ENCODE measurements around the gene TADA2B.
"Not testable (repeated sequence)": the region's sequence is repeated elsewhere in the genome, so short reads cannot be mapped to it uniquely, and the experiment has no call there.

Gene TADA2B

DNA sequence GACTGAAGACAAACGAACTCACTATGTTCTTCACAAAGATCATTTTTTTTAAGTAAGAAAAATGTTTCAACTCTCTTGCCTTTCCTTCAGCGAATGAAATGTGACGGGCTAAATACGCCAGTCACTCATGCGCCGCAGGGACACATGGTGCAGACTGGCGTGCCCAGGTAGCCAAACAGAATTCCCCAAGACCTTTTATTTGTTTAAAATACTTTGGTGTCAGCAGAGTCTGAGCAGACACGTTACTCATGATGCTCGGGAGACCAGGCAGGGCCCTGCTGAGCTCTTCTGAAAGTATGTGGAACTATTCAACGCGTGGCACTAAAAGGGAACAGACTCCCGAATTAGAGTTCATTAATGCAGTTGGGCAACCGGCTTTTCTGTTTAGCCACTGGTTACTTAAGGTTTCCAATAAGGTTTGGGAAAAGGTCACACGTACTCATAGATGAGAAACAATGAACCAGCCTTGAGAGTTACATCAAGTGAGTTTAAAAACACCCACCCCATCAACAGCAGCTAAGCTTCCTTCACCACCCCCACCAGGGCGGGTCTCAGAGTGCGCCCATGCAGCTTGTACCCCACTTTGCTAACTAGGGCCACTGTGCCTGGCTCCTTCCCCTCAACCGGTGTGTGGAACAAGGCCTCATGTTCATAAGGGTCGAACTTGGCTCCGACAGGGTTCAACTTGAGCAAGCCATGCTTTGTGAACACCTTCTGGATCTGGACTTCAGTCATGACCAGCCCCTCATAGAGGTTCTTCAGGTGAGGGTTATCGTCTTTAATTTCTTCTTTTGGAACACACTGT is 17.4 kb downstream of the TADA2B start:
- DNase-seq, result no peak

DNA sequence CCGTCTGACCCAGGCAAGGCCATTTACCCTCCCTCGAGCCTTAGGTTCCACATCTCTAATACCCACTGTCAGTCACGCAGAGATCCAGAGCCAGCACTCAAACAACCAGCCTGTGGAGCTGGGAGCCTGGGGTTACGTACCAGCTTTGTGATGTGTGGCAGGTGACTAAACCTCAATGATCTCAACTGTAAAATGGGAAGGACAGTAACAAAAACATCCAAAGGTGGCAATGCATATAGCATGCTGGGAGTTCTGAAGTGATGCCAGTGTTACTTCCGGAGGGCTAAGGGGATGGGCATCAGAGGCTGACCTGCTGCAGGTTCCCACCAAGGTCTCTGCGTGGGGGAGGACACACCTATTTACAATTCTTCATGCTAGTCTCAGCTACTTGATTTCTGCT is 18.6 kb downstream of the TADA2B start:
- no peak for DNase-seq

DNA sequence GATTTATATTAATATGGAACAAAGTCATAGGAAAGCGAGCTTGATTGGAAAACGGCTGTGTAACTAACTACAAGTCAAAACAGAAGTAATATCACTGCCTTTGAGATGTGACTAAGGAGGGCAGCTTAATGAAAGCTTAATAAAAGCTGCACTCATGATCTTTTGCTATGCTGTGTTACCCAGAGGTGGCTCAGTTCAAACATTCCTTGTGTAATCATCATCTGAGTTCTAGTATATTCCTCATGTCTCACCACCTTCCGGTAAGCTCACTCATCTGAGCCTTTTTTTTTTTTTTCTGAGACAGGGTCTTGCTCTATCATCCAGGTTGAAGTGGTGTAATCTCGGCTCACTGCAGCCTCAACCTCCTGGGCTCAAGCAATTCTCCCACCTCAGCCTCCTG is 19.6 kb downstream of the TADA2B start:
- no peak for DNase-seq

DNA sequence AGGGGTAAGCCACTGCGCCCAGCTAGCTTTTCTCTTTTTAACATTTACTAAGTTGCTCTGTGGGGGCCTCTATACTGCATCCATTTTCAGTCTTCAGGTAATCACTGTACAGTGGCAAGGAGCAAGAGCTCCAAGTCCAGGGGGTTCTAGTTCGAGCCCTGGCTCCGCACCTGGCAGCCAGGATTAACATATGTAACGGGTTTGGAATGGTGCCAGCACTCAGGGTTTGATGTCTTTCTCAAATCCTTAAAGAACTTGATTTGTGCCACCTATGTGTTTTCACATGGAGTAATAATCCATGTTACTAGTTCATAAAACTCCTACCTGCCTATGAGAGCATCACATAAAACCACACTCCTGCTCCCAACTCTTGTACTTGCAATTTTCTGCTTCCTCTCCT is 20.2 kb downstream of the TADA2B start:
- no peak for DNase-seq

DNA sequence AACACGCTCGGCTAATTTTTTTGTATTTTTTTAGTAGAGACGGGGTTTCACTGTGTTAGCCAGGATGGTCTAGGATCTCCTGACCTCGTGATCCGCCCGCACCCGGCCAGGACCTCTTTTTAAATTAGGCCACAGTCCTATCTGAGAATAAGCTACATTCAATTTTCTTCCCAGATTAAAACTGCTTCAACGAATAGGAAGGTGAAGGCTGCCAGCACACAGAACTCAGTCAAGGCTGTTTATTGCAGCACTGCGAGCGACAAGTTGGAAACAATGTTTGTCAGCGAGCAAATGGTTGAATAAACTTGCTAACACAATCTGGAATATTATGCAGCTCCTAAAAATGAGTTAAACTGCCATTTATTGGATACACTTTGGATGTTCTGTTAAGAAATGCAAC is 22.8 kb downstream of the TADA2B start:
- no peak for DNase-seq

DNA sequence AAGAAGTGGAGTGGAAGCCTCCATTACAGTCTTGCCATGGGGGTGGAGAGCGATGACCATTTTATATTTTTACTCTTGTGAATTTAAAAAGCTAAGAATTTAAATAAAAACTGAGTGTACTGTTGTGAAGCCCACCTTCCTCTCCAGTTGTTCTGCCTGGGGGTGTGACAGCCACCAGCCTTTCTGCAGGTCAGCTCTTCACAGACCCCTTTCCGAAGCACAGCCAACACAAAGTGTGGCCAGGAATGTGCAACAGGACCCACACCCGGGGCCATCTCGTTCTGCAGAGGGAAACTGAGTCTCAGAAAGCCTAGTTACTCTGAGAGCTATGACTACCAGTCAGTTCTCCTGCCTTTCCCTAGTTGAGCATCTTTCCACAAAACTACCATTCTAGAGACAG is 23.3 kb downstream of the TADA2B start:
- no peak for DNase-seq

DNA sequence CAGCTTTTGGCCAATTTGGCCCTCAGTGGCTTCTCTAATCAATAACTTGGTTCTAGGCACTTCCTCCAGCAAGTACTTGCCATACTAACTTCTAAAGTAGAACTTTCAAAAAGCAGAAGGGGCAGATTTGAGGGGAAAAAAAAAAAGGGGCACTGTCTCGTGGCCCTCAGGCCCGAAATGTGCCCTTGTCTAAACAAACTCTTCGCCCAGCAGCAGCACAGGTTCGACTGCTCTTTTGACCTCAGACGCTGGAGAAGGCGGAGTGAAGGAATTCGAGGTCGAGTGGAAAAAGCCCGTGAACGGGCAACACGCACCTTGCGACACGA is 23.9 kb downstream of the TADA2B start:
- no peak for DNase-seq

DNA sequence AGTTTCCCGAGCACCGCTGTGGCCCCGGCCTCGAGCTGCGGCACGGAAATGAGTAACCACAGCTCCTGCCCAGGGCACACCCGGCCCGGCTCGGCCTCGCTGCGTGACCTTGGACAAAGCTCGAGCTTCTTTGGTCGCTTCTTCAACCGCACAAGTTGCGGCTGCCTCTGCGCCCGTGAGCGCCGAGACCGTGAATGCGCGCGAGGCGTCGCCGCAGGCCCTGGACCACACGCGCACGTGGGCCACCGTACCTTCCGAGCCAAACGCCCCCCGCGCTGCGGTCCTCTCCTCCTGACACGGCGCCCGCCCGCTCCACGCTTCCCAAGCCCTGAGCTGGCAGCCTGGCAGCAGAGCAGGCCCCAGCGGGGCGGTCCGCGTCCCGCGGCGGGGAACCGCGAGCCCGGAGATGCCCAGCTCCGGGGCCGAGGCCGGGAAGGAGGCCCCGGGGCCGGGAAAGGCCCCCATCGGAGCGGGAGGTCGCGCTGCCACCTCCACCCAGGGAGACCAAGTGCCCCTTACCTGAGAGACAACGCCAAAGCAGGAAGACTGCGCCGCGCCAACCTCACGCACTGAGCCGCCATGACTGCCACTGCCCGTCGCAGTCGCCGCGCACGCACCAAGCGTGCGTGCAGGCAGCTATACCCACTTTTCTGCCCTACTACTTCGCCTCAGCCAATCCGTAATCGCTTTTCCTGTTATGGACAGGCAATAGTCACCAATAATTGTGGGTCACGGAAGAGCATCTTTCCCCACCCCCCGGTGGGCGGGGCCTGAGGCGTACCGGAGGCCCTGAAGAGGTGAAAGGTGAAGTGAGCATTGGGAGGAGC is 24.5 kb downstream of the TADA2B start, which contains the start of gene GRPEL1:
Gene GRPEL1 (minus strand): TSS at position 613 of the 827 bp plus-strand sequence. CDS start 32 bp downstream, at position 581.
- DNase-seq, result peak; percentile 53 to 98

DNA sequence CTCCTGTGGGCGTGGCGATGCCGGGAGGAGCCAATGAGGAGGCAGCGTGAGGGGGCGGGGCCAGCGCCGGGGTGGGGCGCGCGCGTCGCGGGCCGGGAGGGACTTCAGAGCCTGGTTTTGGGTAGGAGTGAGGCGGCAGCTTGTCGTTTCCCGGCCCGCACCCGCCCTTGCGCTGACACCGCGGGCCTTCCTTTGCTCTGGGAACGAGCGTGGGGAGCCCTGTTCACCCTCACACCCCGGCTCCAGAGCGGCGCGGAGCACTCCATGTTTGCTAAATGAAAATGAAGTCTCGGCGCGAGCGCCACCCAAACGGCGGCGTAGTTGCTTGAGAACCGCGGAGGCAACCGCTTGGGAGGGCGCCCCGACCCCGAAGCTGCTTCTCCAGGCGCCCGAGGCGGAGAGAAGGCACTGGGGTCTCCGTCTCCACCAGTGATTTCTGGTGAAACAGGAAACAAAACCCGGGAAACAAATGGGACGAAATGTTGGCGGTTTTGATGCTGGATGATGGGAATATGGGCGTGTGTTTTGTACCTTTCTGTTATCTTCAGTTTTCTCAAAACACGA is 25.2 kb downstream of the TADA2B start:
- peak in 1 of 2 donors; percentile 96 for DNase-seq

DNA sequence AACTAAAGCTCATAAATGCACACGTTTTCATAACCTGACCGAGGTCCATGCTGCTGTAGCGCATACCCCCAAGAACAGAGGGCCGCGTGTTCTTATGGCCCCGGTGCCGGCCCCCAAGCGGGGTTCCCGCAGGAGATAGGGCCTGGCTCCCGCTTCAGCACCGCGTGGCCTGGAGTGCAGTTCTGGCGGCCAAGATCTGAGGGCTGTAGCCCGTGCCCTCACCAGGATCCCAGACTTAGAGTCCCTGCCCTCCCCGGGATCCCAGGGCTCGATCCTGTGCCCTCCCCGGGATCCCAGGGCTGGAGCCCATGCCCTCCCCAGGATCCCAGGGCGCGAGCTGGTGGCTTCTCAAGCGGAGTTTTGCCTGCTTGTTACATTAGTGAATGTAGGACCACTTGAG is 25.7 kb downstream of the TADA2B start:
- no peak for DNase-seq

DNA sequence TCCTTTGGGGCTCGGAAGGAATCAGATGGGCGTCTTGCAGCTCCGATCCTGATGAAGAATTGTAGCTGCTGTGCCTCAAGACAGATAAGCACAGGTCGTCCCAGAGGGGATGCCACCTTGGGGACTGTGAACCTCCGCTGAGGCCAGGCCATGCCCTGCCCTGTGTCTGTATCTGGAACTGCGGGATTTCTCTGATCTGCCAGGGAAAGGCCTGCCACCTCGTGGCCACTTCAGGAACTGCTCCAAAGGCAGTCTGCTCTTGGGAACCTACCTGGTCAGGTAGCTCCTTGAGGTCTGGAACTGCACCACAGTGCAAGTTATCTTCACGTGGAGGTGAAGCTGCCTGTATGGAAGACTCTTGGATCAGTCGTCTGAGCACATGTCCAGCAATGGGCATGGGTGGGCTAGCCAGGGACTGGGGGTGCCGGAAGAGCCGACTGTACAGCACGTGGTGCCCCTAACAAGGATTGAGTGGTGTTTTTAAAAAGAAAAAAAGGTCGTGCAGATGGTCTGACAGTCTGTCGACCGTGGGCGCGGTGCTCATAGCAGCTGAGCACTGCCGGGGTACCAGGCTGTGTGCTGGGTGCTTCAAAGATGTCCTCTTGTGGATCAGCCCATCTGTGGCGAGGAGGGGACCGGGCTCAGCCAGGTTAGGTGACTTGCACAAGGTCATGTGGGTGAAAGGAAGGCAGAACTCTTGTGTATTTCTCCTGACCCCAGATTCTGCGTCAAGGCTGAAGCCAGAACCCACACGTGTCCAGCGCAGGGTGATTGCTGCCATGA is 27.7 kb downstream of the TADA2B start:
- peak; percentile 51 to 72 for DNase-seq

DNA sequence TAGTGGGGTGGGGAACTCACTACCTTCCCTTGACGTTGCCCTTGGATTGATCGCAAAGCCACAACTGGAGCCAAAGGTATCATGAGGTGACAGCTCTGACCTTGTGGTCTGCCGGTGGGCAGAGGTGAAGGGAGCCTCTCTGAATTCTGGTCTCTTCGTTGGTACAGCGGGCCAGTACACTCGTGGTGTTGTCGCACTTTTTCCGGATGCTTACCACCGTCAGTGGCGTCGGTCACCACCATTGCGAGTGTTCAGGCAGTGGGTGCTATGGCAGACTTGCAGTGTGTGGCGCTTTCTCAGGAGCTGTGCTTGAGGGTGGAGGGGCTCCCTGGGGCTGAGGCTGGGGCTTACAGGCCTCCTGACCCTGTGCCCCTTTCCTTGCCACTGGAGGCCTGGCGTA is 29.9 kb downstream of the TADA2B start:
- DNase-seq, result no peak

DNA sequence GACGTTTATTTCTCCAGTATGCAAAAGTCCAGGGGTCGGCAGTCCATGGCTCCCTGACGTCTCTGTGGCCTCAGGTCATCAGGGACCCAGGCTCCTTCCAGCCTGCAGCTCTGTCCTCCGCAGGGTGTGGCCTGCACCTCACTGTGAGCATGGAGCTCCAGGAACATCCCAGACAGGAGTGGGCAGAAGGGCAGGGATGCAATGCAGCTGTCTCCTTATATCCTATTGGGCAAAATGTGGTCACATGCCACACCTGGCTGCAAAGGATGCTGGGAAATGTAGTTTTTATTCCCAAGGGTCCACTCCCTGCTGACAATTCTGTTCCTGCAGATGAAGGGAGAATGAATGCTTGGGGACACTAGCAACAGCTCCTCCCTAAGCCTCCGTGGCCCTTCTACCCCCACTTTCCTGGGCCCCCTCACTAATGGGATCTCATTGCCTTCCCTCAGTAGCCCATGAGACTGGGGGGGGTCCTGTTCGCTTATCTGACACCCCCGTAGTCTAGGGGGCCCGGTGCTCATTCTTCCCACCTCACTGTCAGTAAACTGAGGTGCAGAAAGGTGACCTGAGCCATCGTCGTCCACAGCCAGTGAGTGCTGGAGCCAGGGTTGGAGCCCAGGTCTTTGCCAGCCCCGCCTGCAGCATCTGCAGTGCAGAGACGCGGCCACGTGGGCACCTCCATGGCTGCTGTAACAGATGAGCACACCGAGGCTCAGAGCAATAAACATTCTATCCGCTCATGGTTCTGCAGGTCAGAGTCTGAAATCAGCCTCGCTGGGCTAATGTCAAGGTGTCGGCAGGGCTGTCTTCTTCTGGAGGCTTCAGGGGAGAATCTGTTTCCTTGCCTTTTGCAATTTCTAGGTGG is 30.6 kb downstream of the TADA2B start:
- DNase-seq, result no peak

DNA sequence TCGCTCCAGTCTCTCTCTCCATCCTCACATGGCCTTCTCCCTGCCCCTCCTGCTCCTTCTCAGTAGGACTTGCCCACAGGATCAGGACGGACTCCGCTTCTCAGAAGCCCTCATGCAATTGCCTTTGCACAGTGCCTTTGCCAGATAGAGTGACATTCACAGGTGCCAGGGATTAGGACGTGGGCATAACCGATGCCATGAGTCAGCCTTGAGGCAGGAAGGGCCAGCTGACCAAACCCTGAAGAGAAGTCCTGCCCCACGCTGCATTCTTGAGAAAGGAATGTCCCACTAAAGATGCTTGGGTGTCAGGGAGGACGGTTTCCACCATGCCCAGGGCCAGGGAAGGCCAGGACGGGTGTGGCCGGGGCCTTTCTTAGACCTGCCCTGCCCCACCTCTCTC is 31.3 kb downstream of the TADA2B start:
- DNase-seq, result no peak

DNA sequence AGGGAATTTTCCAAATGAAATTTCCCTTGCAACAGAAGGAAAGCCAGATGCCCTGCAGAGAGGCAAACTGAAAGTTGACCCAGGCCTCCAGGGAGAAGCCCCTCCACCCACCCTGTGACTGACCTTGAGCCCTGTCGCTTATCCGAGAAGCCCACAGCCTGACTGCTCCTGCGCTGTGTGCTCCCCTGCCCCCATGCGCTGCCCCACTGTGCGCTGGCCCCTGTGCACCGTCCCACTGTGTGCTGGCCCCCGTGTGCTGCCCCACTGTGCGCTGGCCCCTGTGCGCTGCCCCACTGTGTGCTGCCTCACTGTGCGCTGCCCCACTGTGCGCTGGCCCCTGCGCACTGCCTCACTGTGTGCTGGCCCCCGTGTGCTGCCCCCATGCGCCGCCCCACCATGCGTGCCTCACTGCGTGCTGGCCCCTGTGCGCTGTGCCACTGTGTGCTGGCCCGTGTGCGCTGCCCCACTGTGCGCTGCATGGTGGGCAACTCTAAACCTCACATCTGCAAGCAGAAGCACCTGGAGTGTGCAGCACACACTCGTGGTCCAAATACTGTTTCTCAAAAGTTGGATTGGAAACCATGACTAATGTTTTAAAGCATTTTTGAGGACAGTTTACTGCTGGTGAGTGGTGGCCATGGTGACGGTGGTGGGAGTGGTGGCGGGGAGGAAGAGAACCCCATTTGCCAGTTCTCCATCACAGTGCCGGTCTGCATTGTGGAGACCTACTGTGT is 33.0 kb downstream of the TADA2B start:
- DNase-seq, result no peak

DNA sequence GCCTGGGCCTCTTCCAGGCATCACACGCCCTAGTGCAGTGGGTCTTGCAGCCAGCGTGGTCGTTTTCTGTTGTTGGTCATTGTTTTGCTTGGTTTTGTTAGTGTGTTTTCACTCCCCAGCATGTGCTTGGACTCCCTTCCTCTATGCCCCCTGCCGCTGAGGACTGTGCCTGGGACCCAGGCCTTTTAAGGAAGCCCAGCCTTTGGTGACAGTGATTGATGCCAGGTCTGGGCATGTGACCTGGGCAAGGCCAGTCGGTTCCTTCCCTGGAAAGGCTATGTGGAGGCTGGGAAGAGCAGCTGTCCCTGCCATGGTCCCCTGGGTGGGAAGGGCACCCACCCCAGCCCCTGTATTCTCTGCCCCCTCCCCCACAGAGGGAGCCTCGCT is 33.5 kb downstream of the TADA2B start:
- DNase-seq, result no peak

DNA sequence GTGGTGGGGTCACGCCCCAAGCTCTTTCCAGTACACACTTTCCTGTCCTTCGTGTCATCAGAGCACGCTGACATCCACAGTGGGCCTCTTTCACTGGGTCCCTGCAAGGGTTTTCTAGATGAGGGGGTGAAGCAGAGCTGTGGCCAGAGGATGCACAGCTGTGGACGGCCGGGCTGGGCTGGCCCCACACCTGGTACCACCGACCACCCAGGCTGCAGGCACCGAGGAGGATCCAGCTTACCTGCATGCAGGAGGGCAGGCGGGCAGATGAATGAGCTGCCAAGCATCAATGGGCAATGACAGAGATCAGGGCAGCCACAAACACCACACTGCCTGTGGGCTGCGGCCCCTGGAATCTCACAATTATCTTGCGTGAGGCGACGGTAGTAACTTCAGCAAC is 34.2 kb downstream of the TADA2B start:
- DNase-seq, result no peak

DNA sequence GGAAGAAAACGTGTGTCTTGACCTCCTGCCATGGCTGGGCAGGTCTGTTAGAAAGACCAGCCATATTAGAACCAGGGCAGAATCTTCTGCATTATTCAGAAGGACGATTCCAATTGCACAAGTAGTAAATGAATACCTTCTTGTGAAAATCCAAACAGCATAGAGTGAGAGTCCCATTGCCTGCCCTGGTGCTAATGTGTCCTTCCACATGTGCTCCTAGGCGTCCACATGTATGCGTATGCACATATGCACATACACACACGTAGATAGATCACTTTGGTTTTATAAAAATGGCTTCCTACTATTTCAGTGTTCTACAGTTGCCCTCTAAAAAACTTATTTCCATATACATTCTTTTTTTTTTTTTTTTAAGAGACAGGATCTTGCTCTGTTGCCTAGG is 34.9 kb downstream of the TADA2B start:
- no peak for DNase-seq

DNA sequence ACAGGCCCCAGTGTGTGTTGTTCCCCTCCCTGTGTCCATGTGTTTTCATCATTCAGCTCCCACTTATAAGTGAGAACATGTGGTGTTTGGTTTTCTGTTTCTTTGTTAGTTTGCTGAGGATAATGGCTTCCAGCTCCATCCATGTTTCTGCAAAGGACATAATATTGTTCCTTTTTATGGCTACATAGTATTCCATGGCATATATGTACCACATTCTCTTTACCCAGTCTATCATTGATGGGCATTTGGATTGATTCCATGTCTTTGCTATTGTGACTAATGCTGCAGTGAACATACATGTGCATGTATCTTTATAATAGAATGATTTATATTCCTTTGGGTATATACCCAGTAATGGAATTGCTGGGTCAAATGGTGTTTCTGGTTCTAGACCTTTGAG is 36.3 kb downstream of the TADA2B start:
- DNase-seq, result not testable (repeated sequence)

DNA sequence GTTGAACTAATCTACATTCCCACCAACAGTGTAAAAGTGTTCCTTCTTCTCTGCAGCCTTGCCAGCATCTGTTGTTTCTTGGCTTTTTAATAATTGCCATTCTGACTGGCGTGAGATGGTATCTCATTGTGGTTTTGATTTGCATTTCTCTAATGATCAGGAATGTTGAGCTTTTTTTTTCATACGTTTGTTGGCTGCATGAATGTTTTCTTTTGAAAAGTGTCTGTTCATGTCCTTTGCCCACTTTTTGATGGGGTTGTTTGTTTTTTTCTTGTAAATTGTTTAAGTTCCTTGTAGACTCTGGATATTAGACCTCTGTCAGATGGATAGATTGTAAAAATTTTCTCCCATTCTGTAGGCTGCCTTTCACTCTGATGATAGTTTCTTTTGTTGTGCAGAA is 36.7 kb downstream of the TADA2B start:
- not testable (repeated sequence) for DNase-seq
